Kasumi-1 (cell line): ENCODE data around the gene SUPT4H1.

Source experiments
- DNase-seq, 2 experiments: peaks; one replicate each; lab custom pipeline; 2025; lab: John Stamatoyannopoulos, UW

Gene SUPT4H1

DNA sequence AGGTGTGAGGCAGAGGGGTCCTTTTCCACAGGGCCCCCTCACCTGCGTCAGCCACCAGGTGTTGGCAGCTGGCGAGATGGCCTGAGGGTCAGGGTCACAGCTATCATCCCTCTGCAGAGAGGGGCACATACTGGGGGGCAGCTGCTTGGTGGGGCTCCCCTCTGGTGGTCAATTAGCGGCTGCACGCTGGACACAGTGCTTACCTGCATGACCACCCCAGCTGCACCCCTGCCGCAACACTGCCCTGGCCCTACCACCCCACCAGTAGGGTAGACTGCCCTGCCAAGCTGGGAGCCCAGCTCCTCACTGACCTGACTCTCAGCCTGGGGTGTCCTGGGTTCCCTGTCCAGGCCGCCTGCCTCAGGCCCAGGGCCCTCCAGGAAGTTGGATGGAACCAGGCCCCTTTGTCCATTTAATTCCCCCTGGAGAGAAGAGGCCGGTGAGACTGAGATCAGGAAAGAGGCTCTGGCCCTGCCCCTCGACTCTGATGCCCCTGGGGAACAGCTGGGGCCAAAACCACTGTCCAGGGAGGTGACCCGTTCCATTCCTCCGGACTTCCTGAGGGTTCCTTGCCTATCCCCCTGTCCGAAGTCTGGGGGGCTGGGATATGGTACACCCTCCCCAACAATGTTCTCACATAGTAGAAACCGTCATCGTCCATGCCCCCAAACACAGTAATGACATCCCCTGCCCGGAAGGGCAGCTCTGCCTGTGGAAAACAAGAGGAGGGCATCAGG is 47.1 kb downstream of the SUPT4H1 start:
- no peak for DNase-seq

DNA sequence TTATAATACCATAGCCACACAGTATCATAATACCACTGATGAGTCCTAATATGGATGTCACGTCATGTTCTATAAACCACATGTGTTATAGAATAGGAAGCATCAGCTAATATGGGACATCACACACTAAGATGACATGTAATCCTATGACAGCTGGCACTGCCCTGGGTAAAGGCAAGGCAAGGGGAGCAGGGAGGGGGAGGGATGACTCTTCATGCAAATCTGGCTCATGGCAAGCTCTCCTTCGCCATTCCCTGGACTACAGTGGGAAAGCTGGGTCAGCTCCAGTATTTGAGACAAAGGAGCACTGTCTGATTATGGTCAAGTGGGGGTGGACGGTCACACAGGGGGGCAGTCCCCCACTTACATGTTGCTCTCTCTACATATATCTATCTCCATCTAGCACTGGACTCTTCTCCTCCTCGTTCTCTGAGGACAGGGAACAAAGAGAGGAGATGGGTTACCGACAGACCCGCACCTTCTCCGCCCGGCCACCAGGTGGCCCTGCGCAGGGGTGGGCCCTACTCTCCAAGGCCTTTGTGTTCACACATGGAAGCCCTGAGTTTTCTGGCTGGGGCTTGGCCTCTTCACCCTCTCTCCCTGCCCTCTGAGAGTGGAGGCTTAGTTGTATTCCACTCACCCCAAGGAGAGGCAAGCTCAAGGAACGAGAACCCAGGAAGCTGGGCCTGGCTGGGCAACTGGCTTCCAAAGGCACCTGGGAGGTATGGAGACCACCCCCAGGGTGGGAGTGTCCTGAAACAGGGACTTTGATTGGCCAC is 47.8 kb downstream of the SUPT4H1 start:
- no peak for DNase-seq

DNA sequence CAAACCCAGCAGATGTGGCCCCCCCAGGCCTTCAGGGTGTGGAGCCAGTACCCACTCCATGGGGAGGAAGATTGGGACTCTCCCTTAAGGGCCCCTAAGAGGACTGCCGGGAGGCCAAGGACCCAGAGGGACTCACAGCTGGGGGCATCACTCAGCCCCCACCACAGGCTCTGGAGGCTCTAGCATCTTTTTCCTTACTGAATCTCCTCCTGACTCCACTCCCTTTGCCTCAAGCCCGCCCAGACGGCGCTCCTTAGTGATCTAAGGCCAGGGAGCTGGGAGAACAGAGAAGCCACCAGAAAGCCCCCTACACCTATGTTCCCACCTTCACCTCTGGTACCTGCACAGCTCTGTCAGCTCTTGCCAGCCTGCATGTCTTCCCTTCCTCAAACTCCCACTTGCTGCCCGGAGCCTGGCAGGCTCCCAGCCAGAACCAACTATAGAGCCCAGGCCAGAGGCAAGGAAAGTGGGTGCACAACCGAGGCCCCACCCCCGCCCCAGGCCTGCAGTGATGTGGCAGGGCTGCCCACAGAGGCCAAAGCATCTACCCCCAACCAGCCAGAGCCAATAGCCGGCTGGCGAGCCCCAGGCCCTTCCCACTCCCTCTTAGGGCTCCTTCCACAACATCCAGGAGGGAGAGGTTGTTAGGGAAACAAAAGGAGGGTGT is 48.9 kb downstream of the SUPT4H1 start:
- DNase-seq: no peak

DNA sequence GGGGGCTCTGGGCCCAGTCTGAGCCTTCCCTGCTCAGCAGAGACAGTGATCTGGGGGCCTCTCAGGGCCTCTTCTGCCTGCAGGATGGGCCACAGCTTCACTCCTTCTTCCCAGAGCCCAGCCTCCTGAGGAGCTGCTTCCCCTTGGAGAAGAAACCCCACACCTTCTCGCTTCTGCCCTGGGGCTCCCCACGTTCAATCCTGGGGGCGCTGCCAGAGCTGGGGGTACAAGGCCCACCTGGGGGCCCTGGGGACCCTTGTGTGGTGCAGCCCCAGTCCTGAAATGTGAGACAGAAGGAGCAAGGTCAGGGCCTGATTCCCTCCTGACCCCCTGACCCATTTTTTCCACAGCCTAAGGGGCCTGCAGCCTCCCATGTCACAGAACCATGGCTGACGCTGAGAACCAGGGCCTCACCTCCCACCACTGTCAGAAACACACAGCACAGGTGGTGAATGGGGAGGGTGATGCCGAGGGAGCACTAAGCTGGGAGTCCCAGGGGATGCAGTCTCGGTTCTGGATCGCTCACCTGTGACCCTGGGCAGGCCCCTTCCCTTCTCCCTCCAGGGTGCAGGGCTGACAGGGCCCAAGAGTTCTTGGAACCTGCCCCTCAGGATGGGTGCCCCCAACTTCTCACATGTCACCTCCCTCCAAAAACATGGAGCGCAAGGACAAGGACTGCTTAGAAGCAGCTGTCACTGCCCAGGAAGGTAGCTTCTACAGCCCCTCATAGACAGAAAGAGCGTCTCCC is 49.7 kb downstream of the SUPT4H1 start:
- DNase-seq: no peak

DNA sequence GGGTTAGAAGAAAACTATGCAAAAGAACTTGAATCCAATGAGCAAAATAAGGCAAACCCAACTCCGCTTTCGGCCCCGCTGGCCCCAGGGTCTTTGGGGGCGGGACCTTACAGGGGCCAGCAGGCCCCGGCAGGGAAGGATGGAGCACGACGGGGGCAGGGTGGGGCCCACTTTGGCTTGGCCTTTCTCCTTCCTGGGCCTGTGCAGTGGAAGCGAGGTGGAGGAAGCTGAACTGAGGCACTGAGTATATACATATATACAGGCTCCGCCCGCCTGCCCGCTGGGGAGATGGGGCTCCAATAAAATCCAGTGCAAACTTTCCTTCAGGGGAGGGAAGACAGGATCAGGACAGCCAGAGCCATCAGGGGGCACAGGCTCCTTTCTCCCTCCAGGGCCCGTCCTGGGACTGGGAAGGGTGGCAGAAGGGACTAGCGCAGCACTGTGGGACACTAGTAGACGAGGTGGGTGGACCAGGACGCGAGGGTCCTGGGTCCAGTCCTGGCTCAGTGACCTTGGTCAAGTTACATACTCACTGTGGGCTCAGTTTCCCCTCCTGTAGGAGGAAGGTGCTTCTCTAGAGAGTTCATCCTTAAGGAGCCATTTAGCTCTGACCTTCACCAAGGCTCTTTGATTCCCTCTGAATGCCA is 50.4 kb downstream of the SUPT4H1 start:
- DNase-seq: no peak

DNA sequence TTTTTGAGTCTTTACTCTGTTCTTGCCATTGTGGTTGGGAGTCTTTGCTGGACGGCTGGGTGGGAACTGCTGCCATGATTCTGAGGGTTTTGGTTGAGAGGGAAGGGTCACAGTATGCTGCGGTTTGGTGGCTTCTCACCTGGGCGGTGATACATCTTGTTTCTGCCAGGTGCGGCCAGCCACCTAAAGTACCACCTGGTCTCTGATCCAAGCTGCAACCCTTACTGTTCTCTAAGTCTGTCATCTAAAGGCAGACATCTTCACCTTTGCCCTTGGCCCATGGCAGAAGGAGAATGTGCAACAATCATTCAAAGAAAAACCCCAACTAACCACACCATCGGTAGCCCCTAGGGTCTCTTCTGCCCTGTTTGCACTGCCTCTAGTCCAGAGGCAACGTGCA is 51.7 kb downstream of the SUPT4H1 start:
- DNase-seq: no peak
